A549 (cell line): ENCODE data around the gene PAGE2.
"Not testable (repeated sequence)": the region's sequence is repeated elsewhere in the genome, so short reads cannot be mapped to it uniquely, and the experiment has no call there.

Experiments
- CTCF ChIP-seq: fragments of >200 bp; sonication (Bioruptor Twin); formaldehyde crosslinking; IDR thresholded peaks from 3 replicates; pipeline ENCODE4 v1.5.1; 2016
- EP300 ChIP-seq, 2 experiments: fragments of >200 bp; sonication (Bioruptor Twin); formaldehyde crosslinking; IDR thresholded peaks; 2 replicates in 1 of 2; 3 replicates in 1 of 2; pipeline ENCODE4 v1.6.1; 2016 to 2017
- PBX3 ChIP-seq: IDR thresholded peaks from 2 replicates; pipeline ENCODE4 v1.6.1; 2012
- RAD21 ChIP-seq, 2 experiments: fragments of >200 bp in 1 of 2; sonication (Bioruptor Twin) in 1 of 2; formaldehyde crosslinking in 1 of 2; IDR thresholded peaks in 1 of 2; conservative IDR thresholded peaks in 1 of 2; 2 replicates in 1 of 2; 3 replicates in 1 of 2; pipeline ENCODE4 v1.6.1; 2012 to 2018; ENCODE audit warnings: inconsistent platforms in 1 of 2
- SMC3 ChIP-seq: fragments of >200 bp; sonication (Bioruptor Twin); formaldehyde crosslinking; IDR thresholded peaks from 3 replicates; pipeline ENCODE4 v1.6.1; 2018; ENCODE audit warnings: inconsistent platforms
- SREBF2 ChIP-seq: fragments of 450-650 bp; IDR thresholded peaks from 2 replicates; pipeline ENCODE4 v1.6.1; 2014; ENCODE audit warnings: mild to moderate bottlenecking, moderate library complexity

- TF ChIP-seq SREBF2; SMC3; RAD21 (conservative IDR thresholded peaks at IDR 0.05 in 1 of 2, IDR thresholded peaks at IDR 0.05 in 1 of 2); PBX3; CTCF; EP300 (IDR thresholded peaks at IDR 0.05): not testable (repeated sequence)
Measured at GRCh38 chrX:55140800-55141199, 52.0 kb downstream of the PAGE2 start.
